H7 (cell line): ENCODE results near the gene MTG2. TPM values are rescaled to one million over a fixed set of nuclear protein-coding genes. Genes with fewer than 3 reads are reported as not detected.

Source experiments
- DNase-seq: peaks from one replicate; pipeline ENCODE4 v3.0.0; 2012
- H3K27me3 ChIP-seq: 2 replicates; pipeline ENCODE4 v1.6.0; 2011; ENCODE audit warnings: mild to moderate bottlenecking, low read length; ENCODE audit not compliant: control insufficient read depth, insufficient read depth
- H3K36me3 ChIP-seq: replicated peaks from 2 replicates; pipeline ENCODE4 v1.5.1; 2011; ENCODE audit warnings: low read length; ENCODE audit not compliant: control insufficient read depth, insufficient read depth
- H3K4me3 ChIP-seq: 2 replicates; pipeline ENCODE4 v1.5.1; 2011; ENCODE audit warnings: low read depth, mild to moderate bottlenecking, control low read depth, low read length, moderate library complexity; ENCODE audit not compliant: insufficient read depth
- total RNA-seq: library from RNA; depleted of rRNA; stranded (reverse); fragments of >200 nt; shearing (Covaris generic); gene quantifications from 2 replicates; pipeline ENCODE4 v1.2.3, GENCODE V29; 2014; rRNA removed

The MTG2 gene
- total RNA-seq, 1 experiment from 2014 or later, result 37.8 TPM

- peak; percentile 80 for DNase-seq
- H3K4me3 ChIP-seq, result no peak overlapping the region
- no peaks in the 10 kb centered on the region for H3K36me3 ChIP-seq
- no peaks in the 10 kb centered on the region for H3K27me3 ChIP-seq
Observed at GRCh38 chr20:62246872-62247652, 64.2 kb downstream of the MTG2 start.

GRCh38 chr20:62248890-62249560 lies 66.2 kb downstream of the MTG2 start:
- Histone ChIP-seq H3K4me3 (no peak overlapping the region), H3K36me3 (no peaks in the 10 kb centered on the region), H3K27me3 (no peaks in the 10 kb centered on the region)
- no peak for DNase-seq

GRCh38 chr20:62252342-62252966 lies 69.6 kb downstream of the MTG2 start:
- no peak overlapping the region for H3K4me3 ChIP-seq
- no peak for DNase-seq
- no peaks in the 10 kb centered on the region for H3K27me3 ChIP-seq
- H3K36me3 ChIP-seq, result peaks cover 4% of the 10 kb centered on the region

Other genes with a start within 250 kb of the MTG2 start
- 5.2 and 8.0 TPM in 2 replicates for gene TAF4, start 117.1 kb upstream of the MTG2 start, total RNA-seq
- 67.6 and 68.6 TPM in 2 replicates for gene LSM14B, start 60.6 kb upstream of the MTG2 start, total RNA-seq
- gene PSMA7, start 39.6 kb upstream of the MTG2 start, total RNA-seq, result 413 and 501 TPM in 2 replicates
- gene SS18L1, start 39.3 kb upstream of the MTG2 start, total RNA-seq, result 15.1 and 25.1 TPM in 2 replicates
- 0.85 and 1.9 TPM in 2 replicates for gene HRH3, start 37.2 kb downstream of the MTG2 start, total RNA-seq
- 21.9 and 26.1 TPM in 2 replicates for gene OSBPL2, start 55.5 kb downstream of the MTG2 start, total RNA-seq
- 224 and 290 TPM in 2 replicates for gene ADRM1, start 120.0 kb downstream of the MTG2 start, total RNA-seq
- gene LAMA5, start 184.3 kb downstream of the MTG2 start, total RNA-seq, result 61.0 and 90.8 TPM in 2 replicates
- gene RPS21, start 204.1 kb downstream of the MTG2 start, total RNA-seq, result 877 and 1,118 TPM in 2 replicates
- 7.7 and 8.3 TPM in 2 replicates for gene CABLES2, start 224.3 kb downstream of the MTG2 start, total RNA-seq
- not detected in 2 replicates for gene RBBP8NL, start 244.5 kb downstream of the MTG2 start, total RNA-seq